ENCODE results near the gene FGF19.

Gene FGF19

DNA sequence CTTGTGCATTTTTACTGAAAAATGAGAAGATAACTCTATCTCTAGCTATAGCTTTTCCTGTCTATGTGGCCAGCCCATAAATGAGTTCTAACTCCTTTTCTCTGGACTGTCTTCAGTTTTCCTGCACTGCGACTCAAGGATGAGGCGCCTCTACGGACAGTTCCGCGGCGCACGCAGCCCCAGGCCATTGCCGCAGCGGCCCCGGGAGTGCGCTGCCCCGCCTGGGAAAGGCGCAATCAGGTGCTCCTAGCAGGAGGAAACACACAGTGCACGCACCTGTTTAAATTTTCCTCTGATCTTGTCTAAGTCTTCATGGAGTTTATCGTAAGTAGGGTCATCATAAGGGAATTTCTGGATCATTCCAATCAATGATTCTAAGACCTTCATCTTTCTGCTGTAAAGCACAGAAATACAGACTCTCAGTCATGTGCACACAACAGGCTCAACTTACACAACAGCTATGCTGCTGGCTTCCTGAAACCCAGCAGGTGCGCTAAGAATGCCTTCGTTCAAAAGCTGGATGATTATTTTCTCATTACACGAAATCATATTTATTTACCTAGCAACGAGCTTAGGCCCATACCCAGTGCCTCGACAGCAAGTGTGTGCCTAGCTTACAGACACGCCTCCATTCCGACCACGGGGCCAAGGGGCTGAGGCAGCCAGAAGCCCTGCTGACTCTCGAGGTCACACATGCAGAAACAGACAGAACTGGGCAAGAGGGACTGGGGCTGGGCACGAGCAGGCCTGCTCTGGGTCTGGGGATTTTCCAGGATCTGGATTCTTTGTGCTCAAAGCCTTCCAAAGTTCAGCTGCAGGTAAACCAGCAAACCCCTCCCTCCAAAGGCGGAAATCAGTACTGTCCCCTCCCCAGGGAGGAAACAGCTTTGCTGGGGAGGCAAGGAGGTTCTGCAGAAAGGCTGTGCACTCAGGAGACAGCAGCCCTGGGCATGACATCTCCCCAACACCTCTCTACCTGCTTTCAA is 35.9 kb downstream of the FGF19 start:
- DNase-seq, result no peak

DNA sequence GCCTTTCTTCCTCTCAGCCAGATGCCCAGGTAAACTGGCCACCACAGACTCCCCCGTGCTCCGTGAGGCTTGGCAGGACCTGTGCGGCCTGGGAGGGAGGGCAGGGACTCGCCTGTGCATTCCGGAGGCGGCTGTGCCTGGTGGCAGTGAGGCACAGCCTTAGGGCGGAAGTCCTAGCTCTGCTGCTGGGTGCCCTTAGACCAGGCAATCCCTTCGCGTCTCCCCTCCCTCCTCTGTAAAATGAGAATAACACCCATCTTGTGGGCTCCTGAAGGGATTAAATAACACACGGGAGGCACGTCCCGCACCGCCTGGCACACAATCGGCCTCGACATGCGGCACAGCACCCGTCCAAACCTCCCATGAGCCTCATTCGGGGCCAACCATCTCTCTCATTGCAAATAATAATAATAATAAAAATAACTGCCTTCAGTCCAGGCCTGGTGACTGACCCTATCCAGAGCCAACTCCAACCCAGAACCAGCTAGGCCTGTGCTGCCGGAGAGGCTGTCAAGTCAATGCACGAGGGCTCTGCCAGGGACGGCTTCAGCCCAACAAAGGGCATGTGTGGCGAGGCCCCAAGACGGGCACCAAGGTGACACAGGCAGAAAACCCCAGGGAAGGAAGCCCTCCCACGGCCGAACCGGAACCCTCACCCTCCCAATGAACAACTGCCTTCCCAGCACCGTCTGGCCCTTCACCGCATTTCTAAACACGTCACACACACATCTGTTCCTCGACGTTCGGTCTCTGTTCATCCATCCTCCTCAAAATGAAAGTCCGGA is 36.9 kb downstream of the FGF19 start:
- DNase-seq, result no peak

DNA sequence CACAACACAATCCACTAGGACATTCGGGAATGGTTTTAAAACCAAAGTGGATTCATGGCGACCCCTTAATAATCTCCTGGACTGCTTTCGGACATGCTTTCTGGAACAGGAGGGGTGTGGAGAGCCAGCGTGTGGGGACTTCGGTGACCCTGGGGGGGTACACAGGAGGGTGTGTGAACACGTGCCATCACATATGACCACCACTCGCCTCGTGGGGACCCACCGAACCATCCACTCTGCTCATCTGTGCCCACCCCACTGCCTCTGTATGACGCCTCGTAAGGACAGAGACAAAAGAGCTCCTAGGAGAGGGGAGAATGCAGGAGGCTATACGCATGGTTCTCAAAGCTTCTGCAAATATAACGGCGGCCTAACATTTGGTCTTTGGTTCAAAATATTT is 37.6 kb downstream of the FGF19 start:
- DNase-seq, result no peak

DNA sequence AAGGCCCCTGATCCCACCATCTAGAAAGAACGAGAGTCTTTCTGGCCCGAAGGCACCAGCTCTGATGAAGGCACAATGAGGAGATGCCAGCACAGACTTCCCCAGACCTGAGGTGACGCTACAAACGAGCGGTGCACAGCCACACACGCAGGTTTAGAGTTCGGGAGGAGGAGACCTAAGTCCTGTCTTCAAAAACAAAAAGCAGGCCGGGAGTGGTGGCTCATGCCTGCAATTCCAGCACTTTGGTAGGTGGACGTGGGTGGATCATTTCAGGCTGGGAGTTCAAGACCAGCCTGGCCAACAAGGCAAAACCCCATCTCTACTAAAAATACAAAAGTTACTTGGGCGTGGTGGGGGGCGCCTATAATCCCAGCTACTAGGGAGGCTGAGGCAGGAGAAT is 38.2 kb downstream of the FGF19 start:
- DNase-seq, result no peak

DNA sequence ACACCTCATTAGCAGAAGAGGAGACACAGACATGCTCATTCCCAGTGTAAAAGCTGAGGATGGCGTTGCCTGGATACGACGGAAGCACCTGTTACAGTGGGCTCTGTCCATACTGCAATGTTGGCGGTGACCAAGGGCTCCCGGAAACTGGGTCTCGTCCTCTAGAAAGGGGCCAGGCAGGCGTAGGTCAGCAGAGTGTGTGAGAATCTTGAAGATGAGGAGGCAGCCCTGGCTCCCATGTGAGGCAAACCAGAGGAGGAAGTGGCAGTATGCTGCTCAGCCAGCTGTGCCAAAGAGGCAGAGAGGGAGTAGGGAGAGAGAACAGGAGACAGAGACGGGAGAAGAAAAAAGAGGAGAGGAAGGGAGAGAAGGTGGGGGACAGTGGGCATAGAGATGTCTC is 38.9 kb downstream of the FGF19 start:
- DNase-seq, result no peak

DNA sequence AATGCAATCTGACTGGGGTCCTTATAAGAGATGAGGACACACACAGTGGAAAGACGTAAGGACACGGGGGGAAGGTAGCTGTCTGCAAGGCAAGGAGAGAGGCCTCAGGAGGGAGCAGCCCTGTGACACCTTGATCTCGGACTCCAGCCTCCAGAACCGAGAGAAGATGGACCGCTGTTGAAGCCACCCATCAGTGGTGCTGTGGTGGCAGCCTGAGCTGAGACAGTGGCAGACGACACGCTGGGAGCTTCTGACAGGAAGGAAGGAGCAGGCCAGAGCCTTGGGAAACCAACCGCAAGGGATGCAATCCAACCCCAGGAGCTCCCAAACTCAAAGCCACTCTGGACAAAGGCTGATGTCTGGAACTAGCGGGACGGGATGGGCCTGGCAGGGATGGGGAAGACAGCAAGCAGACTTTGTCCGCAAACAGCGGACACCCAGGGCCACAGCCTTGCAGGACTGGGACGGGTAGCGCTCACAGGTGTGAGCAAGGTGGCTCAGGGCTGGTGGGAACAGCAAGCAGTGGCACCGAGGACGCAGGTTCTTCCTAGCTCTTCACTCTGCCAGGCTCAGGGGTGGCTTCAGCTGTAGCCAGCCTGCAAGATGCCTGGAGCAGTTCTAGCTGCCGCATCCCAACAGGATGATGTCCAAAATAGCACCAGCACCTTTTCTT is 39.6 kb downstream of the FGF19 start:
- no peak for DNase-seq

DNA sequence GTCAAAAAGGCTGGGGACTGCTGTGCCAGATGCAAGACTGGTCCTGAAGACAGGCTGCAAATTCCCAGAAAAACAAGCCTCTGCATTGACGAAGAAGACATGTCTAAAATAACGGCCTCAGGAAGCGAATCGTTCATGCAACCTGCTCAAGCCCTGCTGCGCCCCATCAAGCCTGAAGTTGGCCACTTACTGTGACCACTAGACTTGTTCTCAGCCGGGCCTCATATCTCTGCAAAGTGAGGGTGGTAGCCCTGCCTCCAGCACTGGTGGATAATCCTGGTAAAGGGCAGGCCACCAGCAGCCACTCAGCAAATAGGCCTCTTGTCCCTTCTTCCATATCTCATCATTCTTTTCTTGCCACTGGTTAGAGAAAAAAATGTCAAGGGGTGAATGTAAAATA is 40.5 kb downstream of the FGF19 start:
- no peak for DNase-seq

DNA sequence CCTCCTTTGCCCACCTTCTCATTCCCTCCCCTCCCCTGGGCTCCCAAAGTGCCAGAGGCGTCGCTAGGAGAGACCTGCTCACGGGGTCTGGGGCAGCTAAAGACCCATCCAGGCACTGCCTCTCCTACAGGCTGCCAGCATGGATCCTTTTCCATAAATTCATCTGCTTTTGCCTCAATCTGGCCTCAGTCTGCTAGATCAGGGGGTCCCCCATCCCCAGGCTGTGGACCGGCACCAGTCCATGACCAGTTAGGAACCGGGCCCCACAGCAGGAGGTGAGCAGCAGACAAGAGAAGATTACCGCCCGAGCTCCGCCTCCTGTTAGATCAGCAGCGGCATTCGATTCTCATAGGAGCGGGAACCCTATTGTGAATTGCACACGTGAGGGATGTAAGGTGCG is 41.0 kb downstream of the FGF19 start:
- DNase-seq, result no peak

DNA sequence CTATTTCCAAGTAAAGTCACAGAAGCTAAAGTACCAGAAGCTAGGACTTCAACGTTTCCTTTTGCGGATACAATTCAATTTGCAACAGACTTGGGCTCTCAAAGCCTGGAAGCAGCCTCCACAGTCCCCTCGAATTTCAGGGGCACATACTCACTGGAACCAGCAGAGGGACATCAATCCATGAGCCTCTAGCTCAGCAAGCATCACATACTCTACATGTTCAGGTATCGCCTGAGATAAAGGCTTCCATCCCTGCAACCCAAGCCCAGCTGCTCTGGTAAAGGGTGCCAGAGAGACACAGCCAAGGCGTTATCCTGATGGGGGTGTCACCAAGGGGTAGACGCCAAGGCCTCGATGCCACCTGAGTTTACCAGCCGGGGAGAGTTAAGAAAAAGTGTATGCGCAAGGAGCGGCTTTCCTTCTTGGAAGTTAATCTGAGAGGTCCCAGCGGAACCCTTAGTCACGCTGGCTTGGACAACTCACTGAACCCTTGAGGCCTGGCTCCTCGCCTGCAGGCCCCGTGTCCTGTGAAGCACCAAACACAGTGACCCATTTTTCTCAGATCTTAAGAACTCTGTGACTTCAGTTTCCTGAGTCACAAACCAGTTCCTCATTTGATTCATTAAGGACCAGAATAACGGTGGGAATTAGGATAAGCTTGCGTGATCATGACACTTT is 41.7 kb downstream of the FGF19 start:
- DNase-seq, result no peak

DNA sequence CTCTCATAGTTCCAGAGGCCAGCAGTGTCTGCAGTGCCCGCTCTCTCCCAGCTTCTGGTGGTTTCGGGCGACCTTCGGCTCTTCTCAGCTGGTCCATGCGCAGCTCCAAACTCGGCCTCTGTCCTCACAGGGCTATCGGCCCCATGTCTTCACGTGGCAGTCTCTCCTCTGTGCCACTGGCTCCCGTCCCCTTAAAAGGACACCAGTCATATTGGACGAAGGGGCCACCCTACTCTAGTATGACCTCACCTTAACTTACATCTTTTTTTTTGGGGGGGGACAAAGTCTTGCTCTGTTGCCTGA is 42.5 kb downstream of the FGF19 start:
- no peak for DNase-seq

DNA sequence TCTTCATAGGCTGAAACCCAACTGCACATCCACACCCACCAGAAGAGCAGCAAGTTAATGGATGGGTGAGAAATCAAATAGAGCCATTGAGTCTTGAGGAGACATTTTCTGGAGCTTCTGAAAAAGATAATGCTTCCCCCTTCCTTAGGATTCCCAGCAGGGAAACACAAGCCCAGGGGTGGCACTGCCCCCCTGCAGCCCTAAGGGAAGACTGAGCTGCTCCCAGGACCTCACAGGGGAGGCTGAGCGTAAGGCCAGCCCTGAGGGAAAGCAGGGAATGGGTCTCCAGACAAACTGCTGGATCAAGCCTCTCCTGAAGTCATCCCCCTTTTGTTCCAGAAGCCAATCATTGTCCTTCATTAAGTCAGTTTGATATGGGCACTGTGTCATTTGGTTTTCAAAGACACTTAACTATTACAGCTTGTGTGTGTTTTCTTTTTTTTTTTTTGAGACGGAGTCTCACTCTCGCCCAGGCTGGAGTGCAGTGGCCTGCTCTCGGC is 43.8 kb downstream of the FGF19 start:
- DNase-seq, result no peak

DNA sequence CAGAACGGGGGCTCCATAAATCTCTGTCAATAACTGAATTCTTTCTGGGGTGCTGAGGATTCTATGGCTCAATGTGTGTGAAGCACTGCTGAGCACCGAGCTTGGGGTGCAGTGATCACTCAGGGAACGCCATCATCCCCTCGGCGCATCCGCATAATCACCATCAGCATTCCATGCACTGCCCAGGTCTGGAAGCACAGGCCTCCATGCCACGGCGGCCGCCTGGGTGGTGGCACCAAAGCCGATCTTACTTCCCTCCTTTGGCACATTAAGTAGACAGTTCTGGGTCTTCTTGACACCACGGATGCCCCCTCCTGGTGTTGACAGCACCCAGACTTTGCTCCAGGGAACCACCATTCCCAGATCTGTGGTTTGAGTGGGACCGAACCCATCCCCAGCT is 44.2 kb downstream of the FGF19 start:
- DNase-seq, result no peak

DNA sequence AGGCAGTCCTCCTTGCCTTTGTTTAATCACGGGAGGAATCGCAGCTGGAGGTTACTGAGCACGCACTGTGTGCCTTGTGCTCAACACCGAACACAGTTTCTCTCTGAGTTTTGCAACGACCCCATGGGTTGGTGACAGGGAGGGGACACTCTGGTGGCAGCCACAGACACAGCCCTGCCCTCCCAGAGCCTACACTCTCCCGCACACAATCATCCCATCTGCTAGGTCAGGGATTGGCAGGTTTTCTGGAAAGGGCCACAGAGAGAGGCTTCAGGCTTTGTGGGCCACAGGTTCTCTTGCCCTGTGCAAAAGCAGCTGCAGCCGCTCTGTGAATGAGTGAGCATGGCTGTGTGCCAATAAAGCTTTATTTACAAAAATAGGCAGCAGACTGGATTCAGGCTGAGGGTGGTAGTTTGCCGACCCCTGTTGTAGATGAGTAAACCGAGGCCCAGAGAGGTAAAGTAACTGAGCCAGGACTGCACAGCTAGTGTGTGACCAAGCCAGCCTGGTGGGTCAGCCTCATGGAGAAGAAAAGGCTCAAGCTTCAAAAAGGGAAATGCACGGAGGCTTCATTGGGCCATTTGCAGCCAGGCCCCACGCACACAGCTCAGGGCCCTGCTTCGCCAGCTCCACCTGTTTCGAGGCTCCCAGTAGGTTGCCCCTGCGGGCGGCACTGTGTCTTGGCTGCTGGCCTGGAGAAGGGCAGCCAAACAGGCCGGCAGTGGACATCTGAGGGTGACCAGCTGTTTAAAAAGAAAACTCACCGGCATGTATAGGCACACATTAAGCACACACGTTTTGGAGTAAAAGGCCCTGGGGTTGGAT is 45.0 kb downstream of the FGF19 start:
- no peak for DNase-seq

DNA sequence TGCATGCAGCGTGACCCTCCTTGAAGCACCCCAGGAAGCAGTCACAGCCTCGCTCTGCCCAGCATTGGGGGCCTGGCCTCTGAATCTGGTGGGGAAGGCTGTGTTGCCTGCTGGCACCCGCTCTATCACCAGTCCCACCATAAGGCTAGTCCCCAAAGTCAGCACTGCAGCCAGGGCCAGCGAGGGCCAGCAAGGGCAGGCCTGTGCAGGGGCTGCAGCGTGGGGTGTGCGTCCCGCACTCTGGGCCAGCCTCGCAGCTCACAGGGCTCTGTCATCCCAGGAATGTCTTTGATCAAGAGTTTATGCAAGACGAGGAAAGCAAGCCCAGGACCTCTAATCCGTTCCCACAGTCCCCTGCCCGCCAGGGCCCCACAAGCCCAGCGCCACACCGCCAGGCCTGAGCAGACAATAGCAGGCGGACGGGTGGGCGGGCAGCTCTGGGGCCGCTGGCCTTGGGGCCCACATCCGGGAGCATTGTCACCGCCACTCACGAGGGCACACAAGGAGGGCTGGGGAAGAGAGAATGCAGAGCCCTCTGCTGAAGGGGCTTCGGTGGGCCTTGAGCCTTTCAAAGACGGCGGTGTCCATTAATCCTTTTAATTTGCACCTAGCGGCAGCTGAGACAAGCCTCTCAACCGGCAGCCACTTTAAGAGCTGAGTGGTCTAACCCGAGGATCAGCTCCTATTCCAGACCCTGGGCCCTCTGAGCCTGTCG is 45.8 kb downstream of the FGF19 start:
- DNase-seq, result no peak

DNA sequence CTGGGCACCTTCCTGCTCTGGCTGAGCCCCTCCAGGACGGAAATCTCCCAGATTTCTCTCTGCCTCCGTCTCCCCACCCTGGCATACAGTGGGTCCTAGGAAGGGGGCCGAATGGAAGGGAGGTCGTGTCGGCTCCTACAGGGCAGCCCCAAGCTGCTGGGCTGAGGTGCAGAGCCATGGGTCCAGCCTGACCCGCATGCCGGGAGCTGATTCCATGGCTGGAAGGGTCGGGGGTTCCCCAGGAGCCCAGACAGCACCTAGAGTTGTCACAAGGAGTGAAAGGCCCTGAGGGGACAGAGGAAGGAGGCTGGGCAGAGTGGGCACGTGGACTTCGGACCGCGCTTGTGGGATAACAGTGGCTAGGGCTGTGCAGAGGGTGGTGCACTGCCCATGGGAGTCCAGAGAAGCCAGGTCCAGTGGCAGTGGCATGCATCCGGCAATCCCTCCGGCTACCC is 46.3 kb downstream of the FGF19 start:
- no peak for DNase-seq

DNA sequence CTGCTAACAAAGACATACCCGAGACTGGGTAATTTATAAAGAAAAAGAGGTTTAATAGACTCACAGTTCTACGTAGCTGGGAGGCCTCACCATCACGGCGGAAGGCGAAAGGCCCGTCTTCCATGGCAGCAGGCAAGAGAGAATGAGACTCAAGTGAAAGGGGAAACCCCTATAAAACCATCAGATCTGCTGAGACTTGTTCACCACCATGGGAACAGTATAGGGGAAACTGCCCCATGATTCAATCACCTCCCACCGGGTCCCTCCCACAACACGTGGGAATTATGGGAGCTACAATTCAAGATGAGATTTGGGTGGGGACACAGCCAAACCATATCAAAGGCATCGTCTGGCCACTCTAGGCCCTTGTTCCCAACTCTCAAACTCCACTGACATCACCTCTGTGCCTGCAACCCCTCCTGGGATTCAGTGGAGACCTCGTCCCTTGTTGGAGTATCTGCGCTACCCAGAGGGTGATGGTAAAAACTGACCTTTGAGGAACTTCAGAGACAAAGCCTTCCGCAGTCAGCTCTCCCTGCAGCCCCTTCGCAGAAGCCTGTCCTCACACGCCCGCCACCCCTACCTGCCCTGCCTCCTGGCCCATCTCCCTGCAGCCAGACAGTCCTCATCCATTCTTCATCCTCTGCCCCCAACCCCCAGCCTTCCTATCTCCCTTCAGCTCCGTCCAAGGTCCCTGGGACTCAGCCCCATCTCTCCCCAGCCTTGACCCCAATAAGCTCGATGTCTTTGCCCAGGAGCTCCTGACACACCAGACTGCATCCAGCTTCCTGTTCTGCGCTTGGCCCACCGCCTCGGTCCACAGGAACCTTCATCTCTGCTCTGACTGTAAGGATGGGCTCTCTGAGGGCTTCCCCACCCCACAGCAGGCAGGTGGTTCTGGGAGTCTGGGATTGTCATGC is 47.0 kb downstream of the FGF19 start:
- DNase-seq, result no peak

DNA sequence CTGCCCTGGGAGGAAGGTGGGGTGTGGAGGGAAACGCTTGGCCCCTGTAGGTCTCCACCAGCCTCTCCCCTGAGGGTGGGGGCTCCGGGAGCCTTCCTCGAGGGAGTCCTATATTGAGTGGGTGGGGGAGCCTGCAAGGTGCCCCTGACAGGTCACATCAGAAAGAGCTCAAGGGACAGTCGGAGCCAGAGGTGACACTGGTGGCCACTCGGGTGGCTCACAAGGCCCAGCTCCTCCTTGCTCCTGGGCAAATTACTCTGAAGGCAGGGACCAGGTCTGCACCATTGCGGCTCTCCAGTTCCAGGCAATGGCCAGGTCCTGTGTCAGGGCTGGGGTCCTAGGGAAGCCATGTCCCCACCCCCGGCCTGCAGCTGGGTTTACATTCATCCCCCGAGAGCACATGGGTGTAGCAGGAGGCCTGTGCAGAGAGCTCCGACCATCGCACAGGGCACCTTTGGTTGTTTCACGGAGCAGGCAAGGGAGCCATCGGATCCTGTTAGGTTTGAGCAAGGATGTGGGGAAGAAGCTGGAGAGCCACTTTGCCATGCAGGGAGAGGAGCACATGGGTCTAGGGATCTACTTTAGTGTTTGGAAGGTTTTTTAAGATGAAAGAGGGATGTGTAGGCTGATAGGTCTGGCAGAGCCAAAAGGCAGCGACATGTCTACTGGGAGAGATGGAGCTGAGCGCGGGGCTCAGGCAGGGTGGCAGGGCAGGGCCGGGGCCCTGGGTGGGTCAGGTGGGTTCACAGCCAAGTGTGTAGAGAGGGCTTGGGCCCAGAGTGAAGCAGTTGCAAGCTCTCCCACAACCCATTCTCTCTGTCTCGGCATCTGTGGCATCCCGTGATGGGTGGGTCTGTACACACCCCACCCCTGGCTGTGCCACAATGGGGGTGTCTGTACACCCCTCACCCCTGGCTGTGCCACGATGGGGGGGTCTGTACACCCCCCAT is 48.1 kb downstream of the FGF19 start:
- DNase-seq, result no peak

DNA sequence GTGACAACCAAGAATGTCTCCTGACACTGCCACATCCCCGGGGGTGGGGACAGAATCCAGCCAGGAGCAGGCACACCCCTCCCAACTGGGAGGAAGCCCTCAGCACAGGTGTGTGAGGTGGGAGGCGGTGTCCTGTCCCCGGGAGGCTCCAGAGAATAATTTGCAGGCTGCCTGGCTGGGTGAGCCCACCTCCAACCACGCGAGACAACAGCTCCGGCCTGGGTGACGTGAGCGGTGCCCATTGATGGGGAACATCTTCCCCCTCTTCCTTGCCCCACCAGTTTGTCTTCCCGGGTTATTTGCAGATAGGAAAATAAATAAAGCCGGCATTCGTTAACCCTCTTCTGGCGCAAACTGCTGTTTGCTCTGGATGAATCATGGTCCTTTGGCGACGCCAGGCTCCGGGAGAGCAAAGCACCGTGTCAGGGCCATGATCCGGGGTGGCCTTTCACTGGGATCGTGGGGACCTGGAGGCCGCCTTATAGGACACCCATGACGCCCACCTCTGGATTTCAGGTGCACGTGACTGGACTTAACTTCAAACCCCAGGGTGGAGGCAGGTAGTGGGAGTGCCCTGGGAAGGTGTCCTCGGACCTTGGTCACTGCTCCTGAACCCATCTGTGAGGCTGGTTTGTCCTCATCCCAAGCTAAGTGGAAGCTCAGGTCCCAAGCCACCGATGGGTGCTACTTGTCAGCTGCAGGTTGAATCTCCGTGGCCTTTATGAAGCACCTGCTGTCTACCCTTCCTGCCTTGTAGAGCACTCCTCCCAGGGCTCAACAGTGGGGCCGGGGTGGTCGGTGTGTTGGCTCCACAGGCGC is 49.0 kb downstream of the FGF19 start:
- DNase-seq, result no peak

Data from activated naive CD4-positive, alpha-beta T cell treated with Interleukin-2 at 50 U/mL for 16 hours (primary cell).